Stimulated activated CD4-positive, alpha-beta T cell treated with anti-CD3 and anti-CD28 coated beads, Interleukin-4, amount 100 ng/mL, for 48 hours (primary cell): ENCODE data around the gene GIPC2.
"Not testable (repeated sequence)": the region's sequence is repeated elsewhere in the genome, so short reads cannot be mapped to it uniquely, and the experiment has no call there.

Experiments used
- DNase-seq, 2 donors: peaks; one replicate each; pipeline ENCODE4 v3.0.0-alpha.2; 2020; ENCODE audit warnings: low read depth in 2 of 2

Gene GIPC2

DNA sequence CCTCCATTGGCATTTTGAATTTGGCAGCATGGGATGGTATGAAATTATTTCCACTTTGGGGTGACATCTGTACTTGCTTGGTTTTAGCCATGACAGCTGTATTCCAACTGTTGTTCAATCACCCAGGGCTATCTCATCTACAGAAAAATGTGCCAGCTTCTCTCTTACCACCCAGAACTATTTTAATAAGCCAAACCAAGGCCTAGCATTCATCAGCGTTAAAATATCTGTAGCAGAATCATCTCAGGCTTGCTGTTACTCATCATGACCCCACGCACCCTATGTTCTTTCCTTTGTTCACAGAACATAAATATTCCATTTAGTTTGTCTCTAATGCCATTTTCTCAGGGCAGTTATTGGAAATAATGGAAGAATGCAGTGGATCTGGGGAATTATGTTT is 49.8 kb downstream of the GIPC2 start:
- DNase-seq: no peak

DNA sequence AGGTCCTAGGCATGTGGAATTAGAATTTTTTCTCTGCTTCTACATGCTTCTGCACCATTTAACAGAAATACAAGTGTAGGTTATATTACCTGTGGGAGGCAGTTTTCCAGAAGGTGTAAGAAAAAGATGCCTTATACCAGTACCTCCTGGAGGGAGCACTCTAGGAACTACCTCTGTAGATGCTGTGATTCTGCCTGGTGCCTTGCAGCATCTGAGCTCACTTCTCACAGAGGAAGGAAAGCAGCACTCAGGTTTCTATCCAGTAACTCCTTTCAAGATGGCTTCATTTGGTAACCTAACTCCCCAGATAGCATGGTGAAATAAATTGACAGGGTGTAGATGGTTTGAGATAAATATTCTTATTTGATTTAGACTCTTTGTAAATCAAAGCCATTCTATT is 50.3 kb downstream of the GIPC2 start:
- no peak for DNase-seq

DNA sequence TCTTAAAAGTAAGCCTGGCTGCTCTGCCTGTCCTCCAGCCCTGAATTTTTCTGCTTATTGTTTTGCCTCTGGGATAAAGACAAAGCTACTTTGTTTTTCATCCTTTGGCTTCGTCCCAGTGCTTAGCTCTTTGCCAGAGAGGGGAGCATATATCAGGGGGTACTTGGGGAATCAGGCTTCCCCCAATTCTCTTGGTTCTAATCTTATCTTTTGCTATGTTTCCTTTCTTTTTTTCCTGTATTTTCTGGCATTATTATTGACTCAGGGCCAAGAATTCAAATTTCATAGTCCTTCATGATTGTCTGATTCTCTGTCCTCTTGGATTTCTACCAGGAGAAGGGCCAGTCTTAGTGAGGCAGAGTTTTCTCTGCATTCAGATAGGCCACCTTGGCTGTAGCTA is 51.2 kb downstream of the GIPC2 start:
- DNase-seq: no peak

DNA sequence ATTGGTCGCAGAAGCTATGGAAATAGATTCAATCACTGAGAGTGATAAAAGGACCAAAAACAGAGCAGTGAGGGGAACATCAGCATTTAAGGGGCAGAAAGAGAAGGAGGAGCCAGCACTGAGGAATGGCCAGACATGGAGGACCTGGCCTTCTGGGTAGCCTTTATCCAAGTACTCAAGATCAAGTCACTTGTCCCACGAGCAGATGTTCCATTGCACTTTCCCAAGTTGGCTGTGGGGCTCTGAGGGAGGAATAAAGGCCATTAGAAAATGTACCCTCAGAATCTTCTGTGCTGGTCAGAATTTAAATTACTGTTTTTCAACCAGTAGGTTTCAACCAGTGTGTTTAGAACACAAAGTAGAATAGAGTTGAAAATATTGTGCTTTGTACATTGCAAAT is 55.3 kb downstream of the GIPC2 start:
- DNase-seq: no peak

DNA sequence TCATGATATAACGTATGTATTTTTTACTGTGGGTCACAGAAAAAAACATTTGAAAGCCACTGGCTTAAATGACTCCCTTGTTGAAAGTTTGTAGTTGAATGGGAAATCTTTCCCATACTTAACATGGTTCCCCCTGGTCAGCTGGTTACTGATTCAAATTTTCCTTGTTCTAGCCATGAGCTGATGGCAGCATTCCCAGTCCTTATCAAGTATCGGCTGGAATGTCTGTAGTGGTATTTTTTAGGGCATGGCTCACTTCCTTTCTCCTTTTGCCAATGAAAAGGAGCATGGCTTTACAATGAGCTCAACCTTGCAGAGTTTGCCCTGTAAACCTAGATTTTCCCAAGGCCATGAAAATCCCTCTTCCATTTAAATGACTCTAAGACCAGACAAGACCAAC is 55.7 kb downstream of the GIPC2 start:
- no peak for DNase-seq

DNA sequence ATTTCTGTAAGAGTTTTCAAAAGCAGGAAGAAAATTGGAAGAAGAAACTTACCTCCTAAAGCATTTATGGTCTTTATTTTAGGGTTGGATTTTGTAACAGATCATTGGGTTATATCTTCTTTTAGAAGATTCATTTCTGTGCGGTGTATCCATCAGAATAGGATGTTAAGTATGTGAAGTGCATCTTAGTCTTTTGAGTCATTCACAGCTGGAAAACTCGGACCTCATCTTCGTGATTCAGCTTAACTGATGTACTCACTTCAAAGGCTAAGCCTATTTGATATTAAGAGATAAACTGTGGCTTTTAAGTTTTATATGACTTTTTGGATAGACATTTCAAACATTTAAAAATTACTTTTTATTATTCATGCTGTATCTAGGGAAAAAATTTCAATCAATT is 56.3 kb downstream of the GIPC2 start:
- DNase-seq: no peak

DNA sequence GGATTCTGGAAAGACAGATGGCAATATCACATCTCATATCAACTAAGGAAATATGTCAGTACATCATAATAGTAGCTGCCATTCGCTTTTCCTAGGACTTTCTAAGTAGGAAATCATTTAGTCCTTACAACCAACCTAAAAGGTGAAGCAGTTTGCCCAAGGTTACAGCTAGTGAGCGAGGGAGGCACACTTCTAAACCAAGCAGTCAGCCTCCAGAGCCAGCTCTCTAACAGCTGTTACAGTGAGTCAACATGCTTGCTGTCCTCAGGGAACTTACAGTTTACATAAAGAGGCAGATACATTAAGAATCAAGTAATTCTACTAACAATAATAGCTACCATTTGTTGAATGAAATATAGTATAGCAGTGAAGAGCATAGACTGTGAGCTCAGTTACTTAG is 57.1 kb downstream of the GIPC2 start:
- DNase-seq: no peak

DNA sequence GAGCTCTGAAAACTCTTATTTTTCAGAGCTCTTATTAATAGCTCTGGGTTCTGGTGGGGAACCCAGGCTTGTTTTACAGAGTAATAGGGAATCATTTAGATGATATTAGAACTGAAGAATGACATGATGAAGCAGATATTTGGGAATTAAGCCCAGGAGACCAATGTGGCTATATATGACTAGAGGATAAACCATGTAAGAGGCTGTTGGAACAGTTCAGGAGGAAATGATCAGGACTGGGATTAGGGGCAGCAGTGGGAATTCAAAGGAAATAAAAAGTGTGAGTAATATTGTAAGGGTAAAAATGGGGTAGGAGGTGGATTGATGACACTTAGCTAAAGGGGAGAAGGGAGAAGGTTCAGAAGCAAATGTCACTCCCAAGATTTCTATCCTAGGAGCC is 58.6 kb downstream of the GIPC2 start:
- no peak for DNase-seq

DNA sequence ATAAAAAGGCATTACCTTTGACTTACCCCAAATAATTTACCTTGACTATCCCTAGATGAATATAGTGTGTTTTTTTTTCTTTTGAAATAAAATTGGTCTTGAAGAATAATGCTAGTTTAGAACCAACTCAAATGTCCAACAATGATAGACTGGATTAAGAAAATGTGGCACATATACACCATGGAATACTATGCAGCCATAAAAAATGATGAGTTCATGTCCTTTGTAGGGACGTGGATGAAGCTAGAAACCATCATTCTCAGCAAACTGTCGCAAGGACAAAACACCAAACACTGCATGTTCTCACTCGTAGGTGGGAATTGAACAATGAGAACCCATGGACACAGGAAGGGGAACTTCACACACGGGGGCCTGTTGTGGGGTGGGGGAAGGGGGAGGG is 63.9 kb downstream of the GIPC2 start:
- DNase-seq: not testable (repeated sequence)

DNA sequence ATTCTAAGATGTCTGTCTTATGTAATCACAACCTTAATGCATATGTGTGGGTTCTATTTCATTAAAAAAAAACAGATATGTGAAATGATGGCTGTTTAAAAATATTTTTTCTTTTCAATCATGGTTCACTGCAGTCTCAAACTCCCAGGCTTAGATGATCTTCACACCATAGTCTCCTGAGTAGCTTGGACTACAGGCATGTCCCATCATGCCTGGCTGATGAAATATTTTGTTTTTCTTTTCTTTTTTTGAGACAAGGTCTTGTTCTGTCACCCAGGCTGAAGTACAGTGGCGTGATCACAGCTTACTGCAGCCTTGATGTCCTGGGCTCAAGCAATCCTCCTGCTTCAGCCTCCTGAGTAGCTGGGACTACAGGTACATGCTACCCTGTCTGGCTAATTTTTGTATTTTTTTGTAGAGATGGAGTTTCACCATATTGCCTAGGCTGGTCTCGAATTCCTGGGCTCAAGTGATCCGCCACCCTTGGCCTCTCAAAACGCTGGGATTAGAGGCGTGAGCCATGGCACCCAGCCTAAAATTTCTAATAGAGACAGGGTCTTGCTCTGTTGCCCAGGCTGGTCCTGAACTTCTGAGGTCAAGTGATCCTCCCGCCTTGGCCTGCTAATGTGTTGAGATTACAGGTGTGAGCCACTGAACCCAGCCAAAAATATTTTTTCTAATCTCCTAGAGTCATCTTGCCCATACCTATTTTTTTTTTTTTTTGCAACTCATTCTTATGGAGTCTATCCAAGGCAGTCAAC is 67.6 kb downstream of the GIPC2 start:
- no peak for DNase-seq

DNA sequence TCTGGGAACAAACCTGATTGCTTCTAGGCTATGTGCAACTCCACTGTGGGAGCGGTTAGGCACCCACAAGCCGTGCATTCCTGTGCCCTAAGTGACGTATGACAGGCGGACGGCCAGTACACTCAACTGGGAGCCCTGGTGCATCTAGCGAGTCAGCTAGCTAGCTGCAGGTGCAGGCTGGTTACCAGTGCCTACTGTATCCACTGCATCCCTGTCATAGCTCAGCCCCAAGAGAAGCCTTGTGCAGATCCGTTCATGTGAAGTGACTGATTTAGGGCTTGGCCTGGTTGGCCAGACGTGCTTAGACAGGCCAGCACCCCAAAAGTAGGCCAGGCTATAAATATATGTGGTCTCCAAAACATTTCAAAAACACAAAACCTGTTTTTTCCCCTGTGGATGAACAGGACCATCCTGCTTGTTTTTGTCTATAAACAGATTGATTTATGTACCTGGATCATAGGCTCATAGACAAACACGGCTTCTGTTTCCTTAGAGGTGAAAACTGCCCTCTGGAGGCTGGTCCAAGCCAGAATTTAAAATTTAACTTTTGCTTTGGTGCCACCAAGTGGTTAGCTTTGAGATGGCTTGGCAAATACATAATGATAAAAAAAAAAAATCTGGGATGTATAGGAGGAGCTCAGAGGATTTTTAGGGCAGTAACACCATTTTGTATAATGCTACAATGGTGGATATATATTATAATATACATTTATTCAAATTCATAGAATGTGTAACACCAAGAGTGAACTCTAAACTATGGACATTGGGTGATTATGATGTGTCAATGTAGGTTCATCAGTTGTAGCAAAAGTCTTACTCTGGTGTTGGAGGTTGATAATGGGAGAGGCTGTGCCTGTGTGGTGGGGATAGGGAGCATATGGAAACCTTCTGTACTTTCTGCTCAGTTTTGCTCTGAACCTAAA is 68.5 kb downstream of the GIPC2 start:
- DNase-seq: peak; percentile 22 to 46

DNA sequence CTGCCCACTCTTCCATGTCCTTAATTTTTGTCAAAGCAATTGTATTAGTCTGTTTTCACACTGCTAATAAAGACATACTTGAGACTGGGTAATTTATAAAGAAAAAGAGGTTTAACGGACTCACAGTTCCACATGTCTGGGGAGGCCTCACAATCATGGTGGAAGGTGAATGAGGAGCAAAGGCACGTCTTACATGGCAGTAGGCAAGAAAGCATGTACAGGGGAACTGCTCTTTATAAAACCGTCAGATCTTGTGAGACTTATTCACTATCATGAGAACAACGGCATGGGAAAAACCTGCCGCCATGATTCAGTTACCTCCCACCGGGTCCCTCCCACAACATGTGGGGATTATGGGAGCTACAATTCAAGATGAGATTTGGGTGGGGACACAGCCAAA is 74.7 kb downstream of the GIPC2 start:
- DNase-seq: not testable (repeated sequence)

DNA sequence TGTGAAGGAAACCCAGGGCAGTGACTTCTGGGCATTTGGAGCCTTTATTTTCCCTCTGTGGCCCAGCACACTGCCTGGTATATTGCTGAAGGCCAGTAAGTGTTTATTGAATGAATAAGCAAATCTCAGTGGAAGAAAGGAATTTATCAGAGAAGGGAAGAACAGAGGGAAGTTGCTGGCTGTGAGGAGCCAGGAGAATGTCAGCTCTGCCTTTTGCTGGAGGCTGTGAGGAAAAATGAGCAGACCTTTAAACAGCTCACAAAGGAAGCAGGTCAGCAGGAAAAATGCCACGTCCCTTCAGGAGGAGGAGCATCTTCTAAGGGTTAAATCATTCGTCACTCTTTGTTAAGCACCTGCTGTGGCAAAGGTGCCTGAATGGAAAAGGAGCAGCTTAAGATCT is 75.9 kb downstream of the GIPC2 start:
- DNase-seq: no peak

DNA sequence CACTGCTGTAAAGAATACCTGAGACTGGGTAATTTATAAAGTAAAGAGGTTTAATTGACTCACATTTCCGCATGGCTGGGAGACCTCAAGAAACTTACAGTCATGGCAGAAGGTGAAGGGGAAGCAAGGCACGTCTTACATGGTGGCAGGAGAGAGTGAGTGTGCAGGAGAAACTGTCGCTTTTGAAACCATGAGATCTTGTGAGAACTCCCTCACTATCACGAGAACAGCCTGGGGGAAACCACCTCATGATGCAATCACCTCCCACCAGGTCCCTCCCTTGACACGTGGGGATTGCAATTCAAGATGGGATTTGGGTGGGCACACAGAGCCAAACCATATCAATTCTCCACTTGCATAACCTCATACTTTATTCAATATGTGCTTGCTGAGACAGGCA is 76.6 kb downstream of the GIPC2 start:
- no peak for DNase-seq

DNA sequence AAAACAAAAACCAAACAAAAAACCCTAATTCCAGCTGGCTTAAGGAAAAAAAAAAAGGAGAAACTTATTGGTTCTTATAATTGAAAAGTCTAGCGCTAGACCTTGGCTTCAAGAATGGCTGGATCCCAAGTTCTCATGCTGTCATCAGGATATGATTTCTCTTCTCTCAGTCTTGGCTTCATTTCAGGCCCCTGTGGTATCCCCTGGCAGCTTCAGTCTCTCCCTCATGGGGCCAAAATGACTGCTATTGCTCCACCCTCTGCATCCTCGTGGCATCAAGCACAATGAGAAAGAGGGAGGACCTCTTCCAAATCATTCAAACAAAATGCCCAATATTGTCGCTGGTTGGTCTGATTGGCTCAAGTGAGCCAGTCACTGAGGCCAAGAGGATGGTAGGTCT is 80.7 kb downstream of the GIPC2 start:
- DNase-seq: no peak

DNA sequence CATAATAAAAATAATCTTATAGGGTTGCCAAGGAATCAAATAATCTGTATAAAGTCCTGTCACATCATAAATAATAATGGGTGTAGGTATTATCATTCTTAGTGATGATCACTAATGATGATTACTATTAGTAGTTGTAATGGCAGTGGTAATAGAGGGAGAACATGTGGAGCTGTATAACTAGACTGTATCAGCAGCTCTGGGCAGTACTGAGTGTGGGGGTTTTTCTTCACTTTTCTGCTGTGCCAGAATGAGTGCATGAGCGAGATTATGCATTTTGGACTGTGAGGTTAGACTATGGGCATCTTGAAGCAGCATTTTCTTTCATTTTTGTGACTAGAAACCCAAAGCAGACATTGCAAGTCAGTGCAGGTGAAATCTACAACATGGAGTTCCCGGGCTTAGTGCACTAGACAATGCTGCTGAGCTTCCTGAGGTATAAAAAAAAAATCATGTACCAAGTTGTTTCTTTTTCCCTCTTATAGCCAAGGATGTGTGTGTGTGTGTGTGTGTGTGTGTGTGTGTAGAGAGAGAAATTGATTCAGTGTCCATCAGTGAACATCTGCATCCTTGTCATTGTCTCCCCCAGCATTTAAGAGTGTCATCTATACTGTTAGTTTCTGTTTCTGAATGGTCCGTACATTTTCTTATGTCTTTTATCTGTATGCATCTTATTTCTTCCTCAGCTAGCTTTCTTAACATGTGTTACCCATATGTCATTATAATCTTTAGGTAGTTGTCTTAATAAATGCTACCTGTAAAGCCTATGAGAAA is 86.6 kb downstream of the GIPC2 start:
- DNase-seq: no peak

DNA sequence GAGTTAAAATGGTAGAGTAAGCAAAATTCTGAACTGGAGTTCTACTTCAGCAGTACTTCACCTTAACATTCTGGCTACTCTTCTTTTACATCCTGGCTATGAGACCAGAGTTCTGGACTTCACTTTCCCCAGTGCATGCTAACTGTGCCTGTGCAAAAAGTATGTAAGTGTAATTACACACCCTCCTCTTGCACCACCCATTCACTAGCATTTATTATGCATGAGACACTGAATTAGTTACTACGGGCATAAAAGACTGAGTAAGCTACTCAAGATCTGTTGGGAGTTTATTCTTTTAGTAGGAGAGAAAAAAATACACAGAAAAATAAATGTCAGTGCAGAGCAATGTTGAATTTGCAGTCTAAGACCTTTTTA is 87.2 kb downstream of the GIPC2 start:
- no peak for DNase-seq

DNA sequence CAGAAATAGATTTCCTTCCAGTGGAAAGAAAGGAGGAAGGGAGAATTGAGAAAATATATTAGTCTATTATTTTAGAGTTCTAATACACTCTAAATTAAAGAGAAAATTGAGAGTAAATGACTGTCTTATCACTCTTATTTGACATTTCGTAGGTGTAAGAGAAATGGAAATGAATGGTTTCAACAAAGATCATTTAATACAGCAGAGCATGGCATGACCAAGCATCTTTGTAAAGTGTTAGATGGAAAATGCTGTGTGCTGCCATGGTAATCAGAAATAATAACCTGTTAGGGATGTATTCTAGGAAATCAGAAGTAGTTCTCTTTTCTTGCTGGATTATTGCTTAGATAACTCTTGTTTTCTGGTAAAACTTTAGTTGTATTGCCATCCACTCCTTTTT is 90.9 kb downstream of the GIPC2 start:
- no peak for DNase-seq

DNA sequence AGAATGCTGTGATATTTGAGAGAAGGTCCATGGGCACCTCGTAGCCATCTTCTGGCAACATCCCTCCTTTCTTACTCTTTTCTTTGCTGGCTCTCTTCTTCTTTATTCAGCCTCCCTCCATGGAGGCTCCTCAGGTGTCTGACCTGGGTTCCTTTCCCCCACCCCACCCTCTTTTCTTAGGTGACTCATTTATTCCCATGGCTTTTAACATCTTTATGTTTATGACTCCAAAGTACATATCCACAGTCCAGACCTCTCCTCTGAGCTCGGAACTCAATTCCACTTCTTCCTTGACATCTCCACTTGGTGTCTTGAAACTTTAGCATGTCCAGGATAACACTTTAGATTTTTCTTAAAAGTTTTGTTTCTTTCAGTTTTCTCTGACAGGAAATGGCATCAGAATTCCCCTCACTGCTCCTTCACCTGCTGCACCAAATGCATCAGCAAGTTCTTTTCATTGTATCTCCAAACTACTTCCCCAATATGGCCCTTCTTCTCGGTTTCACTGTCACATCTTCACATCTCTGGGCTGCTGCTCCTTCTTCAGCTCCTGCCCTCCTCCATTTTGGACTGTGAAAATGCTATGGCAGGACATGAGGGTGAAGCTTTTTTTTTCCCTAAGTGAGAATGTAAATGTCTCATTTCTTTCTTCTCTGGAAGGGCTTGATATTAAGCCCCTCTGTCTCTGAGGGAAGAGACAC is 95.9 kb downstream of the GIPC2 start:
- no peak for DNase-seq

DNA sequence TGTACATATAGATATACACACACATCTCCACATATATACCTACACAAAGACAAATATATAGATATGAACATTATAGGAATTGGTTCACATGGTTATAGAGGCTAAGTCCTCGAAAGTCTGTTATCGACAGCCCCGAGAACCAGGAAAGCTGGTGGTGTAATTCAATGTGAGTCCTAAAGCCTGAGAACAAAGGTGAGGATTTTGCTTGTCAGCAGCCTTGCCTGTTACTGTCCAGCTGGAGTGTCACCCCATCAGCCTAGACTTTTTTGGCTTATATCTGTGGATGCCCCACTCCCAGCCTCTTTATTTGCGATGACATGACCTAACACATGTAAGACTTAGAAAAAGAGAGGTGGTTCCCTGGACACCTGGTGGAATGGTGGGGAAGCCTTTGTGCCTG is 97.0 kb downstream of the GIPC2 start:
- DNase-seq: no peak

DNA sequence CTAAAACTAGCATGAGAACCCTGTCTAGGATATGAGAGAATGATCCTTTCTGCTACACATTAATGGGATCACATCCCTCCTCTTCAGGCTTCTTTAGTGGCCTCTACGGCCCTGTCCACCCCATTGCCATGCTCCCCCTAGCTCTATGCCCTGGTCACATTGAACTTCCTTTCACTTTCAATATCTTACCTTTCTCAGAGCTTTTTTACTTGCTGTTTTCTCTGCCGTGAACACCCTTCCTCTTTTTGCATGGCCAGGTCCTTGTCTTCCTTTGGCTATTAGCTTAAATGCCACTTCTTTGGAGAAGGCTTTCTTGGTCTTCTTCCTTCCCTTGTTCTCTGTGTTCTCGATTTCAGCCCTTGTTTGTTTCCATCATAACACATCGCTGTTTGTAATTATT is 97.4 kb downstream of the GIPC2 start:
- DNase-seq: no peak

DNA sequence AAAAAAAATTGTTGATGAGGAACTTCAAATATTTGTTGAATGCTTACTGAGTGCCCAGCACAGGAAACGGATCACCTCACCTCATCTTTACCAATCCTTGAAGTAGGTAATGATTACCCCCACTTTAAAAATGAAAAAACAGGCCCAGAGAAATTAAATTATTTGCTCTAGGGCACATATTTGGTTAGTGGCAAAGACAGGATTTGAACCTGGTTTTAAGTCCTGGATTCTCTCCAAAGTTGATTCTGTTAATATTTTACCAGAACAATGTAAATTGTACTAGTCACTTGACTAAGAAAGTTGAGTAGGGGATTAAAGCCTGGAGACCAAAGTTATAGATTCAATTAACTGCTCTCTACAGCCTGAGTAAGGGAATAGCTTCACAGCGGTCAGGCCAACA is 97.9 kb downstream of the GIPC2 start:
- no peak for DNase-seq
